ENCODE measurements around the gene DPM1. TPM values are rescaled to one million over a fixed set of nuclear protein-coding genes. Genes with fewer than 3 reads are reported as not detected.
"Not testable (repeated sequence)": the region's sequence is repeated elsewhere in the genome, so short reads cannot be mapped to it uniquely, and the experiment has no call there.

The DPM1 gene
- polyA plus RNA-seq, 4 donors: 62.8 to 74.5 (median 70.1) TPM

DNA sequence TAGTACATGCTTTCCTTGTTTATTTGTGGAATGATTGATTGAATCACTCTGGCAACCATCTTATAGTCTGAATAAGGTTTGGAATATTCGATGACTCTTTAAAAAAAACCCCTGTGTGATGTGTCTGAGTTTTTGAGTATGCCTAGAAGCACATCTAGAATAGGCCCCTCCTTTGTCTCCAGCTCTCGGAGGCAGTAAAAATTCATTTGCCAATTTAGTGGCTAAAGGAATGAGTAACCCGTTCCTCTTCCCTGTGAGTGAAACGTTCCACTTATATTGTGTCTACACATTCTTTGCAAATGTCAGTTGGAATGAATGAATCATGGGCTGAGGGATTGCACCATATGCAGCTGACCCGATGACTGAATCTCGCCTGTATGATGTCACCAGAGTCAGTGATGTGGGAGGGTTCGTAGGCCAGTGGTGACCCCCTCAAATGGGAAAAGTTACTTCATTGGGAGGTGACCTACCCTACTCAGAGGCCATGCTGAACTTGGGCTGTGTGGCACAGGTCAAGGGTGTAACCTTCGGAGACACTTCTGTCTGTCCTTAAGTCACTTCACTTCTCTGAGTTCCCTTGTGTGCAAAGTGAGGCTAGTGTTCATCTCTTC, 21.8 kb upstream of the DPM1 start:
- no peak for DNase-seq (ENCODE audit: low read depth in 4 of 4, low spot score in 3 of 4)

- not testable (repeated sequence) for DNase-seq (ENCODE audit: low read depth in 4 of 4, low spot score in 3 of 4)
These were observed 20.2 kb upstream of the DPM1 start for GRCh38 chr20:50978533-50978932.

GRCh38 chr20:50977066-50978021, 19.0 kb upstream of the DPM1 start:
- DNase-seq (ENCODE audit: low read depth in 4 of 4, low spot score in 3 of 4): no peak

GRCh38 chr20:50975701-50976330, 17.5 kb upstream of the DPM1 start:
- no peak for DNase-seq (ENCODE audit: low read depth in 4 of 4, low spot score in 3 of 4)

DNA sequence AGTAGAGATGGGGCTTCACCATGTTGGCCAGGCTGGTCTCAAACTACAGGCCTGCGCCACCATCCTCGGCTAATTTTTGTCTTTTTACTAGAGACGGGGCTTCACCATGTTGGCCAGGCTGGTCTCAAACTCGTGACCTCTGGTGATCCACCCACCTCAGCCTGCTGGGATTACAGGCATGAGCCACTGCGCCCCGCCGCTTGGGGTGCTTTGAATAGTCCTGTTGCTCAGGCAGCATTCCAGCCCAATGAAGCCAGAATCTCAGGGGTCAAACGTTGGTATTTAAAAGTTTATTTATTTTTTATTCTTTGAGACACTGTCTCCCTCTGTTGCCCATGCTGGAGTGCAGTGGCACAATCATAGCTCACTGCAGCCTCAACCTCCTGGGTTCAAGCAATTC, 11.6 kb upstream of the DPM1 start:
- no peak for DNase-seq (ENCODE audit: low read depth in 4 of 4, low spot score in 3 of 4)

GRCh38 chr20:50969435-50969834, 11.1 kb upstream of the DPM1 start:
- DNase-seq (ENCODE audit: low read depth in 4 of 4, low spot score in 3 of 4): no peak

DNA sequence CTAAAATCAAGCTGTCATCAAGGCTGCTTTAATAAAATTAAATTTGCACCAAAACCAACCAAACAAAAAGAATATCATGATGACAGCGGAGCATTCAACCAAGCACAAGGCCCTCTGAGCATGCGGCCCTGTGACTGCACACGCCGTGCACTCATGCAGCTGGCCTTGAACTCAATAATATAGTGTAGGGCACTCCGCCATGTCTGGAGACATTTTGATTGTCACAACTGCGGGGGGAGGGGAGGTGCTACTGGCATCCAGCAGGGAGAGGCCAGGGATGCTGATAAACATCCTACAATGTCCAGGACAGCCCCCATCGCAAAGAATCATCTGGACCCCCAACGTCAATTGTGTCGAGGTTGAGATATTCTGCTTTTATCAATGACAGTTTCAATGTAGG, 10.0 kb upstream of the DPM1 start:
- DNase-seq (ENCODE audit: low read depth in 4 of 4, low spot score in 3 of 4): no peak

- peak; percentile 18 to 58 (median 43) for DNase-seq (ENCODE audit: low read depth in 4 of 4, low spot score in 3 of 4)
These were observed 9.3 kb upstream of the DPM1 start for GRCh38 chr20:50967586-50967985.

- no peak for DNase-seq (ENCODE audit: low read depth in 4 of 4, low spot score in 3 of 4)
These were observed 1.3 kb upstream of the DPM1 start for GRCh38 chr20:50959543-50960126.

GRCh38 chr20:50958615-50959542, 547 bp upstream of the DPM1 start, which contains the start of gene MOCS3:
Gene MOCS3, plus strand, starts transcription at chr20:50958818. Its CDS starts 25 bp downstream, at chr20:50958843.
- peak; percentile 85 to 95 (median 88) for DNase-seq (ENCODE audit: low read depth in 4 of 4, low spot score in 3 of 4)

DNA sequence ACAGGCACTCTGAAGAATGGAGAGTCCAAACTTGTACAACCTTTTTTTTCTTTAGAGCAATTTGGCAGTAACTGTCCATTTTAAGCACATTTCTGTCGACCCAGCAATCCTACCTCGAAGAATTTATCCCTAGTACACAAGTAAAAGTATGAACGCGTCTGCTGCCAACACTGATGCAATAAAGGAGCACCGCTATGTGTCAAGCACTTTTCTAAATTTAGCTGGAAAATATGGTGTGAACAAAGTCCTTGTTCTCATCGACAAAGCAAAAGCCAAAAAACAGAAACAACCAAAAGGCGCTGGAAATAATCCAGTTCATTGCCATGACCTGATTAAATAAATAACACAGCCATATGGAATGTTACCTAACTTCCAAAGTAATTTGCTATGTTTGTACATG, 1.1 kb downstream of the DPM1 start:
- no peak for DNase-seq (ENCODE audit: low read depth in 4 of 4, low spot score in 3 of 4)

GRCh38 chr20:50953821-50954220, 4.5 kb downstream of the DPM1 start:
- no peak for DNase-seq (ENCODE audit: low read depth in 4 of 4, low spot score in 3 of 4)

DNA sequence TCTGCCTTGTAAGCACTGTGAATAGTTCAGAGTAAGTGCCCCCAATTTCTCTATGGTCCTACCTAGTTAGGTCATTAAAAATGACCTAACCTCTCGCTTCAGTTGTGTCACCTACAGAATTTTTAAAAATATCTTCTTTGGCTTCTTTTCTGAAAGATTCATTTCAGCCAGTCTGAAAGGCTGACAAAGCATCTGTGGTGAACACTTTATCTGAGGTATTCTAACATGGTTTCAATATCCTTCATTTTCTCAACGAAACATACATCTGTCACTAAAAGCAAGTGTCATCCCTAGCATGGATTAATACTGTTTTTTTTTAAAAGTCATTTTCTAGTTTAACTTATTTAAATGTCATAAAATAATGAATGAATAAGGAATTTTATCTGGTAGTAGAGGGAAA, 5.1 kb downstream of the DPM1 start:
- DNase-seq (ENCODE audit: low read depth in 4 of 4, low spot score in 3 of 4): no peak

GRCh38 chr20:50948132-50948785, 10.1 kb downstream of the DPM1 start:
- DNase-seq (ENCODE audit: low read depth in 4 of 4, low spot score in 3 of 4): no peak

DNA sequence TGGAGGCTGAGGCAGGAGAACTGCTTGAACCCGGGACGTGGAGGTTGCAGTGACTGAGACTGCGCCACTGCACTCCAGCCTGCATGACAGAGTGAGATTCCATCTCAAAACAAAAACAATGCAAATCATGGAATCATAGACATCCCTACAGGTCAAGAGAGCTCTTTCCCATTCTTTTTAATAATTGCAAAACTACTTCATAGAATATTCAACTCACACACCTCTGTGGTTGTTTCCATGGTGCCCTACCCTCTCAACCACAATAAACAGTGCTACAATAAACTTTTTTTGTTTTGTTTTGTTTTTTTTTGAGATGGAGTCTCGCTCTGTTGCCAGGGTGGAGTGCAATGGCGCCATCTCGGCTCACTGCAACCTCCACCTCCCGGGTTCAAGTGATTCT, 15.3 kb downstream of the DPM1 start:
- DNase-seq (ENCODE audit: low read depth in 4 of 4, low spot score in 3 of 4): no peak

DNA sequence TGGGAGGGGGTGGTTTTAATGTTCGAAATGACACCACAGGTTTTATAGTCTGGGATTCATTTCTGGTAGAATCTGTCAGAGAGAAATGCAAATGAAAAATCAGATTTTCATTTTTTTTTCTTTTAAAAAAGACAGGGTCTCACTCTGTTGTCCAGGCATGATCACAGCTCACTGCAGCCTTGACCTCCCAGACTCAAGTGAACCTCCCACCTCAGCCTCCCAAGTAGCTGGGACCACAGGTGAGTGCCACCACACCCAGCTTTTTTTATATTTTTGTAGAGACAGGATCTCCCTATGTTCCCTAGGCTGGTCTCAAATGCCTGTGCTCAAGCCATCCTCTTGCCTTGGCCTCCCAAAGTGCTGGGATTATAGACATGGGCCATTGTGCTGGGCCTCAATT, 24.7 kb downstream of the DPM1 start:
- no peak for DNase-seq (ENCODE audit: low read depth in 4 of 4, low spot score in 3 of 4)

DNA sequence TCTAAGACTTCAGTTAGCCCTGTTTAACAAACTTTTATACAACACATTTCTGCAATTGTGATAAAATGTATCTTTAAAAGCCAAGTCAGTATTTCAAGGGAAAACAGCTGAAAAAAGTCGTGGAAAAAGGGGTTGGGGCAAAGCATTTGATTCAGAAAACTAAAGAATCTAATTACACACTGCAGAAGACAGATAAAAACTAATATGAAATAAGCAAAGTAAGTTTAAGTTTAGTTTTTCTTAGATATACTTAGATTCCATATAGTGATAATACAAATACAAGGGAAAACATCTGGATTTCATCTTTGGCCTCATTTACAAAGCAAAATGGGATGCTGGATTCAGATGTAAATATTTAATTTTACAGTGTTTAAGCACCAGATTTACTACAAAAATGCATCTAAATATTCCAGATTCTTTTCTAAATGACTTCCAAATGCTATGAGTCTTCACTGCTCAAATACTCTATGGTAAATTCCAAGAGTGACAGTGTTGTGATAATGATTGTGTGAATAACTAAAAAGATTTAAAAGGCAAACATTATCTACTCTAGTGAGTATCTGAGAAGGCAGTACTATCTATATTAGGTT, 25.5 kb downstream of the DPM1 start:
- DNase-seq (ENCODE audit: low read depth in 4 of 4, low spot score in 3 of 4): no peak

DNA sequence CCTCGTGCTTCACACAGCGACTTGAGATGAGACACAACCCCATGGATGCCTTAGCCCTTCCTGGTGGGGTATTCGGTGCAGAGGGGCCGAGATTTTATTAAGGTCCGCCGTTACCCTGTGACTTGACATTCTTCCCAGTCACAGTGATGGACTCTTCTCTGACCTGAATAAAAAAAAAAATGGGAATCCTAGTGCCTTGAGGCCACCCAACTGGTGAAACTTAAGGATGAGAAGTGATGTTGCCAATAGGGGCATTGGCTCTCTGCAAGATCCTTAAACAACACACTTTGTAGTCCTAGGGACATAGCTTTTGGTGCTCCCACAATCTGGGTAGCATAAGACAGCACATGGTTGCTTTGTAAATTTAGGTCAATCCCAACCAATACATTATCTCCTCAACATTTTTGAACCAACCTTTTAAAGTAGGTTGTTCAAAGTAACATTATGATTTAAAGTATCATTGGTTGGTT, 26.3 kb downstream of the DPM1 start:
- no peak for DNase-seq (ENCODE audit: low read depth in 4 of 4, low spot score in 3 of 4)

Measured in right renal pelvis (tissue), 4 donors.